Fibroblast of mammary gland (primary cell): Measurements from ENCODE around the gene HAAO.

Source experiments
- DNase-seq: peaks from one replicate; pipeline ENCODE4 v3.0.0-alpha.2; 2010; ENCODE audit warnings: low read depth
- H3K4me3 ChIP-seq: 2 replicates; pipeline ENCODE4 v1.5.1; 2011; ENCODE audit warnings: low read depth, mild to moderate bottlenecking, low read length, moderate library complexity; ENCODE audit not compliant: control insufficient read depth
- TF ChIP-seq, protein P1 (sequence below): conservative IDR thresholded peaks from 2 replicates; pipeline ENCODE4 v1.5.1; 2011; ENCODE audit warnings: low read depth, low read length, inconsistent platforms; ENCODE audit not compliant: control insufficient read depth, insufficient read depth

The HAAO gene

DNA sequence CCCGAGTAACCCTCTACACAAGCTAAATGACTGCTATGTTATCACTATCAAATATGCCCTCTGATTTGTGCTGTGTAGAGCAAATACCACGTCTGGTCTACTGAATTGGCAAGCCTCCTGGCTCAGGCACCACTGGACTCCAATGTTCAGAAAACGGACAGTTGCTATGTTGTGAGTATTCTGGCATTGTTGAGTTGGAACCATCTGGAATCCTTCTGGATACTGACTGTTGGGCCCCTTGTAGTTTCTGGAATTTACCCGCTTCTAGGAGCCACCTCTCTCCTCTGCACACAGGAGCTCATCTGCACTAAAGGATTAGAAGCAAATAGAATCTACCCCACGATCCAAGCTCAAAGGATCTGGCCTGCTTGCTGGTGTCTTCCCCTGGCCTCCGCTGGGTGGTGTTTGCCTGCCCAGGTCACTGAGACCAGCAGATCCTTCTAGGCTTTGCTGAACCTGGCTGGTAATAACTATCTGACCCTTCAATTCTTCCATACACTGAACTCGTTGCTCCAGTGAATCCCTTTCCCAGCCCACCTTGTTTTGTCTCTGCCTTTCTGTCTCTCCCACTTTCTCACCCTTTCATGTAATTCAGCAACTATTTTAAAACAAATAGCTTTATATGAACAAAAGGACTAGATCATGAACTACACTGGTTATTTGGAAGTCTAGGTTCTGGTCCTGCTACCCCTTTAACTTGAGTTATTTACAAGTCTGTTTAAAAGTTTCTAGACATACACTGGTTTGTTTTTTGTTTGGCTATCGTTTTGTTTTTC, 2.1 kb upstream of the HAAO start:
- no peak overlapping the region for H3K4me3 ChIP-seq
- peak; percentile 30 for DNase-seq
- TF ChIP-seq, protein P1, sequence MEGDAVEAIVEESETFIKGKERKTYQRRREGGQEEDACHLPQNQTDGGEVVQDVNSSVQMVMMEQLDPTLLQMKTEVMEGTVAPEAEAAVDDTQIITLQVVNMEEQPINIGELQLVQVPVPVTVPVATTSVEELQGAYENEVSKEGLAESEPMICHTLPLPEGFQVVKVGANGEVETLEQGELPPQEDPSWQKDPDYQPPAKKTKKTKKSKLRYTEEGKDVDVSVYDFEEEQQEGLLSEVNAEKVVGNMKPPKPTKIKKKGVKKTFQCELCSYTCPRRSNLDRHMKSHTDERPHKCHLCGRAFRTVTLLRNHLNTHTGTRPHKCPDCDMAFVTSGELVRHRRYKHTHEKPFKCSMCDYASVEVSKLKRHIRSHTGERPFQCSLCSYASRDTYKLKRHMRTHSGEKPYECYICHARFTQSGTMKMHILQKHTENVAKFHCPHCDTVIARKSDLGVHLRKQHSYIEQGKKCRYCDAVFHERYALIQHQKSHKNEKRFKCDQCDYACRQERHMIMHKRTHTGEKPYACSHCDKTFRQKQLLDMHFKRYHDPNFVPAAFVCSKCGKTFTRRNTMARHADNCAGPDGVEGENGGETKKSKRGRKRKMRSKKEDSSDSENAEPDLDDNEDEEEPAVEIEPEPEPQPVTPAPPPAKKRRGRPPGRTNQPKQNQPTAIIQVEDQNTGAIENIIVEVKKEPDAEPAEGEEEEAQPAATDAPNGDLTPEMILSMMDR, result peak; percentile 42

DNA sequence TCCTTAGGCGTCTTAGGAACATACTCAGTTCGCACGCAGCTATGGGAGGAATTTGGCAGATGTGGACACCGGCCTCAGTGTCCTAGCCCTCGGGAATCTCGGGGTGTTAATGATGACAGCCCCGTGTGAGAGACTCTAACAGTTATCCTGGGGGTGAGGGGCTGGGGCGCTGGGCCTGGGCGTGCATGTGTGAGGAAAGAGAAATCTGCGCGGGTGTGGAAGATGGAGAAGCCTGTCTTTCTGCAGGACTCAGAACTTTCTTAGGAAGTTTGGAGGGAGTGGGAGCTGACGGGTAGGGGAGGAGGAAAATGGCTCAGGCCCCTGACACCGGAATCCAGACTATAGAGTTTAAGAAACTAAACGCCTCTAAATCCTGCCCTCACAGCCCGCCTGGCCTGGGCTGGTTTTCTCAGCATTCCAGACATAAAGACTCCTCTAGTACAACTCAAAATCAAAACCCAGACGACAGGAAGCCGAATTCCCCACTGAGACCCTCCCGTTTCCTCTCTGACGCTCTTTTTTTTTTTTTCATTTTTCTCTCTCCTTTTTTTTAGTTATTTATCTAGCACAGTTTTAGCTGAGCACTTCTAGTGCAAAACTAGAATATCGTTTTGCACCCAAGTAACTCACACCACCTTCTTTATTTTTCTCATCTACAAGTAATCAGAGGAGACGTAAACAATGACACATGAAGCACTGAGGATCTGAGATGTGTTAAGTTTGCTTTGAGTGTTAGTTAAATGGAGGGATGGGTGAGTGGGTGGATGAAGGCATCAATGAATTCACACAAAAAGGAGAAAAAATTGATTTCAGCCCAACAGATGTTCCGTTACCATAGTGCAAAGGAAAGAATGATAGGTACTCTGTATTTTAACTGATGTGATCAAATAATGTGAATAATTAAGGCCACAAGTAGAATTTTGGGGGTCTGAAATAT, 1.2 kb upstream of the HAAO start:
- DNase-seq, result no peak
- H3K4me3 ChIP-seq, result no peak overlapping the region
- TF ChIP-seq, protein P1, result no peak

DNA sequence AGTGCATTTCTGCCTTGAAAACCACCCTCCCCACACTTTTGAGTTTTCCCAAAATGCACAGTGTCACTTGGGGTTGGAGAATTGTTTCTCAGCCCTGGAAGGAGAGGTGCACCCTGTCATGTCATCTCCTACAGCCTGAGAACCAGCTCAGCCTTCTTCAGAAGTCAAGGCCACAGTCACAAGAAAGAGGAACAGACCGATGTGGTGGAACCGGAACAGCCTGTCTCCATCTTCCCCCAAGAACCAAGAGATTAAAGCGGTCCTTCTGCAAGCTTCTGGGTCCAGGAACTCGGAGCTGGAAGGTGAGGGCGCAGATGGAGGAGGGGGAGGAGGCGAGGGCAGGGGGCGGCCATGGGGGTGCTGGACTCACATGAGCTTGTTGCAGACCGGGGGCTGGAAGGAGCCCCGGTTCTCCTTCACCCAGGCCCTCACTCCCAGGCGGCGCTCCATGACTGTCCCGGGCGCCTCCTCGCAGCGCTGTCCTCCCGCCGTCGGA, 248 bp downstream of the HAAO start:
- peak overlapping the region; percentile 27 for H3K4me3 ChIP-seq
- TF ChIP-seq, protein P1, result no peak
- DNase-seq, result no peak

DNA sequence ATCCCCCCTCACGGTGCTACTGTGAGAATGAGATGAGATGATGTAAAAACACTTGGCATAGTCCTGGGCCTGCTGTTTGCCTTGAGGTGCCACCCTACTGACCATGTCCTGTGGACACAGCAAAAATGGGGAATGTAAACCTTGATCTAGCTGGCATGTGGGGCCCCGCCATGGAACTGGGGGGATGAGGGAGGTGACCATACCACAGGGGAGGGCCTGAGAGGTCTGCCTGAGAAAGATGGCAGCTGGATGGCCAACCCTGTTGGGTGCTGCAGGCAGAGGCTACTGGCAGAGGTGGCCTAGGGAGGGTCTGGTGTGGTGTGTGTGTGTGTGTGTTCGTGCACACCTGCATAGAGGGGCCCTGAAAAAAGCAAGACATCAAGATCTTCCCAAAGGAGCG, 777 bp downstream of the HAAO start:
- H3K4me3 ChIP-seq, result no peak overlapping the region
- no peak for DNase-seq
- TF ChIP-seq, protein P1, result no peak

DNA sequence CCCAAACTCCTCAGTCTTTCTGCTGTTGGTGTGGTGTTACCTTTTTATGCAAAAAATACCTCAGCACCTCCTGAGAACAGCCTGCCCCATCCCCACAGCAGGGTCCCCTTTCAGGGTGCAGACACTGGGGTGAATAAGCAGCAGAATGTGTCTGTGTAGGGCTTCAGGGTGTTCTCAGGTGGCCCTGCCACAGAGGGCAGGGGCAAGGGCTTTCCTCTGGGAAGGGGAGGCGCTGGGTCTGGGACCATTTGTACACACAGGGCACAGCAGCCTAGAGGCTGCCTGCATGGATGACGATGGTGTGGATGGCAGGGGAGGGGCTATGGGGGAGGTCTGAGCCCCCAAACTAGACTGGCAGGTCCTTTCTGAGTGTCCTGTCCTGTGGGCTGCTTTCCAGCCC, 2.6 kb downstream of the HAAO start:
- H3K4me3 ChIP-seq, result no peak overlapping the region
- TF ChIP-seq, protein P1, result no peak

DNA sequence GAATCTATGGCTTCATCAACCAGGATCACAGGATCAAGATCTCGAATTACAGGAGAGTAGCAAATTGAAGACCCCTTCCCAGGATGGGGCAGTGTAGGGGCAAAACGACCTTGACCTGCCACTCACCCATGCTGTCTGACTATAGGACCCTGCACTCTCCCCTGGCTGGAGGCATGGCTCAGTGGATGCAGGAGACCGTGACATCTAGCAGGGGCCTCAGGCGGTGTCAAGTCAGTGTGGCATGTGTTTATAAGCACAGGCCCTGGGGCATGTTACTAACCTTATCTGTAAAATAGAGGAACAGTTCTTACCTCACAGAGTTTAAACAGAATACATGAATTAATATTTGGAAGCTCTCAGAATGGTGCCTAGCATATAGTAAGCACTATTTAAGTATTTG, 3.5 kb downstream of the HAAO start:
- DNase-seq, result no peak
- TF ChIP-seq, protein P1, result no peak

More for the DNA sequence above, 2.6 kb downstream of the HAAO start:
- no peak for DNase-seq

More for the DNA sequence above, 3.5 kb downstream of the HAAO start:
- no peak overlapping the region for H3K4me3 ChIP-seq
